ENCODE measurements around the gene SRSF7. TPM values are rescaled to one million over a fixed set of nuclear protein-coding genes. Genes with fewer than 3 reads are reported as not detected.

SRSF7 gene
- total and polyA plus RNA-seq, 2 donors (not counting 1 experiment from before 2014, with no cell fraction given): 283 to 505 TPM

DNA sequence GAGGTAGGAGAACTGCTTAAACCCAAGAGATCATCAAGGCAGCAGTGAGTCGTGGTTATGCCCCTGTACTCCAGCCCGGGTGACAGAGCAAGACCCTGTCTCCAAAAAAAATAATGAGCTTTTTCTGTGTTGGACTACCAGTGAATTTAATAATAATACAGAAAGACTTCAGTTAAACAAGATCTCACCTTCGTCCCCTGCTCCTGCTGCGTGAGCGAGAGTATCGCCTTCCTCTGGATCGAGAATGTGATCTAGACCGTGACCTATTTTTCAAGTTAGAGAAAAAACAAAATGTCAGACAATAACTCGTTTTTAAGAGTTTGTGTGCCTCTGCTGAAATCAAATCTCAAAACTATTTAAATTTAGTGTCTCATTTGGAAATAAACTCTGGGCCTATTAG lies 2.8 kb downstream of the SRSF7 start:
- peaks cover 26 to 65% of the 10 kb centered on the region in 2 experiments for H3K36me3 ChIP-seq (replicated peaks in 1 of 2; ENCODE audit: control extremely low read depth in 1 of 2, control insufficient read depth in 1 of 2, extremely low read depth in 1 of 2, insufficient read depth in 2 of 2, low read length in 1 of 2)
- TF ChIP-seq EZH2 (IDR thresholded peaks at IDR 0.05; ENCODE audit: borderline replicate concordance, insufficient read depth, low read depth, low read length, poor library complexity, severe bottlenecking): no peak
- TF ChIP-seq, protein P1, sequence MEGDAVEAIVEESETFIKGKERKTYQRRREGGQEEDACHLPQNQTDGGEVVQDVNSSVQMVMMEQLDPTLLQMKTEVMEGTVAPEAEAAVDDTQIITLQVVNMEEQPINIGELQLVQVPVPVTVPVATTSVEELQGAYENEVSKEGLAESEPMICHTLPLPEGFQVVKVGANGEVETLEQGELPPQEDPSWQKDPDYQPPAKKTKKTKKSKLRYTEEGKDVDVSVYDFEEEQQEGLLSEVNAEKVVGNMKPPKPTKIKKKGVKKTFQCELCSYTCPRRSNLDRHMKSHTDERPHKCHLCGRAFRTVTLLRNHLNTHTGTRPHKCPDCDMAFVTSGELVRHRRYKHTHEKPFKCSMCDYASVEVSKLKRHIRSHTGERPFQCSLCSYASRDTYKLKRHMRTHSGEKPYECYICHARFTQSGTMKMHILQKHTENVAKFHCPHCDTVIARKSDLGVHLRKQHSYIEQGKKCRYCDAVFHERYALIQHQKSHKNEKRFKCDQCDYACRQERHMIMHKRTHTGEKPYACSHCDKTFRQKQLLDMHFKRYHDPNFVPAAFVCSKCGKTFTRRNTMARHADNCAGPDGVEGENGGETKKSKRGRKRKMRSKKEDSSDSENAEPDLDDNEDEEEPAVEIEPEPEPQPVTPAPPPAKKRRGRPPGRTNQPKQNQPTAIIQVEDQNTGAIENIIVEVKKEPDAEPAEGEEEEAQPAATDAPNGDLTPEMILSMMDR (IDR thresholded peaks at IDR 0.05): no peak
- H3K9ac ChIP-seq (ENCODE audit: low read length): no peak overlapping the region
- Mint-ChIP-seq H3K4me3 (no peak overlapping the region), H3K9me3 (ENCODE audit: insufficient read depth) (no peaks in the 10 kb centered on the region), H3K27ac (no peak overlapping the region), H3K4me1 (peaks cover 62% of the 10 kb centered on the region), H3K27me3 (no peaks in the 10 kb centered on the region)
- H3K9me3 ChIP-seq (ENCODE audit: control extremely low read depth in 1 of 3, control insufficient read depth in 2 of 3, insufficient read depth in 1 of 3, low read length in 2 of 3): no peaks in the 10 kb centered on the region
- H3K27me3 ChIP-seq (replicated peaks in 1 of 4; ENCODE audit: control extremely low read depth in 1 of 4, control insufficient read depth in 3 of 4, insufficient read depth in 4 of 4, low read length in 3 of 4): no peaks in the 10 kb centered on the region
- DNase-seq (no peak), ATAC-seq (ENCODE audit: low read depth) (no peak)
- peaks cover 54% of the 10 kb centered on the region for H3K79me2 ChIP-seq (ENCODE audit: control insufficient read depth, insufficient read depth, low read length)
- H3K27ac ChIP-seq (ENCODE audit: low read length in 2 of 2): peak overlapping the region in 1 of 2 donors; percentile 48
- peaks cover 34 to 35% of the 10 kb centered on the region in 2 donors for H3K4me1 ChIP-seq (ENCODE audit: control insufficient read depth in 2 of 2, insufficient read depth in 2 of 2, low read length in 2 of 2)
- no peak overlapping the region for H3K4me3 ChIP-seq (ENCODE audit: control extremely low read depth in 1 of 5, extremely low read depth in 1 of 5, insufficient read depth in 1 of 5, low read depth in 2 of 5, low read length in 4 of 5)
- H2AFZ ChIP-seq (ENCODE audit: insufficient read depth, low read depth, low read length, poor library complexity, severe bottlenecking): no peak overlapping the region
- H3K4me2 ChIP-seq (replicated peaks; ENCODE audit: low read depth, low read length, poor library complexity, severe bottlenecking): no peak overlapping the region
- intact Hi-C loops (cut with micrococcal nuclease): loop anchor here (5.0 kb wide), 1 partner anchor 484 kb away; no protein-coding TSS in a partner anchor
- H4K20me1 ChIP-seq (ENCODE audit: control insufficient read depth, insufficient read depth, low read length, poor library complexity, severe bottlenecking): peaks cover 63% of the 10 kb centered on the region
- ChIA-PET CTCF (interaction anchor here (2.4 kb wide), 1 partner anchor 145 kb away, joined by 8 read pairs; no protein-coding TSS in a partner anchor), POLR2A (interaction anchor here (0.7 kb wide), 1 partner anchor 127 kb away, joined by 3 read pairs; no protein-coding TSS in a partner anchor)
- 96% methylated on average over 7 of the region's 9 CpGs for WGBS (ENCODE audit: insufficient coverage)

DNA sequence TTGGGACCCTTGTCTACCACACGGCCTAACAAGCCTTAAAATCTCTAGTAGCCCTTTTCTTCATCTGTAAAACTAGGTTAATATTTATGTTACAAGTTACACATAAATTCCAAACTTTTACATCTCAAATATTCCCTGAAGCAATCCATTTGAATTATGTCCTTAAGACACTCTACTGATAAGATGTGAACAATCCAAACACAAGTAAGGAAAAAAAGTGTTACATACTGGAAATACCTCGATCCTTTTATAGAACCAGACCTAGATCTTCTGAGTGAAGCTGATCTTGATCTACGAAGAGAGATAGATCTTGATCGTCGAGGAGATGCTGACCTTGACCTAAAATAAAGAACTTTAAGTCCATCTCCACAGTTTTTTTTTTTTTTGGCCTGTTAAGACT lies 3.3 kb downstream of the SRSF7 start:
- Histone ChIP-seq H3K4me2 (replicated peaks; ENCODE audit: low read depth, low read length, poor library complexity, severe bottlenecking) (no peak overlapping the region), H3K27ac (ENCODE audit: low read length in 2 of 2) (peak overlapping the region in 1 of 2 donors; percentile 48)
- H3K4me1 Mint-ChIP-seq: peaks cover 63% of the 10 kb centered on the region

More for the DNA sequence above, 3.3 kb downstream of the SRSF7 start:
- H3K9ac ChIP-seq (ENCODE audit: low read length): no peak overlapping the region
- intact Hi-C loops (cut with micrococcal nuclease): loop anchor here (5.0 kb wide), 1 partner anchor 484 kb away; no protein-coding TSS in a partner anchor
- POLR2A ChIA-PET: interaction anchor here (0.6 to 0.7 kb wide), 2 partner anchors 128 to 1493 kb away, joined by 3 to 4 read pairs; no protein-coding TSS in a partner anchor
- no CpG with 5 or more reads among the region's 5 CpGs for WGBS (ENCODE audit: insufficient coverage)
- Mint-ChIP-seq H3K27me3 (no peaks in the 10 kb centered on the region), H3K27ac (peak overlapping the region; percentile 21), H3K9me3 (ENCODE audit: insufficient read depth) (no peaks in the 10 kb centered on the region), H3K4me3 (peak overlapping the region; percentile 11)
- H3K4me1 ChIP-seq (ENCODE audit: control insufficient read depth in 2 of 2, insufficient read depth in 2 of 2, low read length in 2 of 2): peaks cover 34 to 35% of the 10 kb centered on the region in 2 donors
- peaks cover 26 to 71% of the 10 kb centered on the region in 2 experiments for H3K36me3 ChIP-seq (replicated peaks in 1 of 2; ENCODE audit: control extremely low read depth in 1 of 2, control insufficient read depth in 1 of 2, extremely low read depth in 1 of 2, insufficient read depth in 2 of 2, low read length in 1 of 2)
- CTCF ChIA-PET: interaction anchor here (0.7 to 9.0 kb wide), 3 partner anchors 144 to 166 kb away, joined by 4 to 85 read pairs (median 8); no protein-coding TSS in a partner anchor
- DNase-seq (no peak), ATAC-seq (ENCODE audit: low read depth) (no peak)
- H3K4me3 ChIP-seq (ENCODE audit: control extremely low read depth in 1 of 5, extremely low read depth in 1 of 5, insufficient read depth in 1 of 5, low read depth in 2 of 5, low read length in 4 of 5): no peak overlapping the region
- no peak overlapping the region for H2AFZ ChIP-seq (ENCODE audit: insufficient read depth, low read depth, low read length, poor library complexity, severe bottlenecking)
- no peaks in the 10 kb centered on the region for H3K27me3 ChIP-seq (replicated peaks in 1 of 4; ENCODE audit: control extremely low read depth in 1 of 4, control insufficient read depth in 3 of 4, insufficient read depth in 4 of 4, low read length in 3 of 4)
- no peak for TF ChIP-seq EZH2 (IDR thresholded peaks at IDR 0.05; ENCODE audit: borderline replicate concordance, insufficient read depth, low read depth, low read length, poor library complexity, severe bottlenecking)
- TF ChIP-seq, protein P1 (IDR thresholded peaks at IDR 0.05): no peak
- peaks cover 67% of the 10 kb centered on the region for H4K20me1 ChIP-seq (ENCODE audit: control insufficient read depth, insufficient read depth, low read length, poor library complexity, severe bottlenecking)
- peaks cover 54% of the 10 kb centered on the region for H3K79me2 ChIP-seq (ENCODE audit: control insufficient read depth, insufficient read depth, low read length)
- no peaks in the 10 kb centered on the region for H3K9me3 ChIP-seq (ENCODE audit: control extremely low read depth in 1 of 3, control insufficient read depth in 2 of 3, insufficient read depth in 1 of 3, low read length in 2 of 3)
